Skeletal muscle cell (primary cell): ENCODE results near the gene PLA2G2A.
"Not testable (repeated sequence)": the region's sequence is repeated elsewhere in the genome, so short reads cannot be mapped to it uniquely, and the experiment has no call there.

Experiments
- DNase-seq: peaks from one replicate; pipeline ENCODE4 v3.0.0-alpha.2; 2010; ENCODE audit warnings: low read depth
- H3K4me3 ChIP-seq: 2 replicates; pipeline ENCODE4 v1.5.1; 2011; ENCODE audit warnings: low read depth, mild to moderate bottlenecking, control low read depth, low read length, moderate library complexity

The PLA2G2A gene

DNA sequence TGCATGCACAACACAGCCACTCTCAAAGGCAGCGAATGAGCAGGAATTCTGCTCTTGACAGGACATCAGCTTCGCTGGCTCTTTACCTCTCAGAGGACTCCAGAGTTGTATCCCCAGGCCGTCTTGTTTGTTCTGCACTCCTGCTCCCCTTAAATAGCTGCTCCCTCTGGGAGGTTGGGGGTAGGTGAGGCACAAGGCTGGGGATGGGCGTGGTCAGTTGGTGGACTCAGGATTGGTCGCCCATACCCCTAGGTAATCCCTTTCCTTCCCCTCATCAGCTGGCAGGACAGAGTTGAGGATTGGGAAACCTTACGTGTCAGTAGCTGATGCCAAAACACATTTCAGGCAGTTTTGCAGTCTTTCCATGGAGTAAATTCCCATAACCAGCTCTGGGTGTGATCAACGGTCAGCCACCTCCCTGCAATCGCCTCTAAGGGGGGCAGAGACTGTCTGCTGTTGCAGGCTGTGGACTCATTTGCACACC, at the start of gene PLA2G2A:
PLA2G2A (minus strand) TSS at position 125 of the 484 bp plus-strand sequence. CDS start 845 bp downstream, outside the sequence.
- no peak for DNase-seq

DNA sequence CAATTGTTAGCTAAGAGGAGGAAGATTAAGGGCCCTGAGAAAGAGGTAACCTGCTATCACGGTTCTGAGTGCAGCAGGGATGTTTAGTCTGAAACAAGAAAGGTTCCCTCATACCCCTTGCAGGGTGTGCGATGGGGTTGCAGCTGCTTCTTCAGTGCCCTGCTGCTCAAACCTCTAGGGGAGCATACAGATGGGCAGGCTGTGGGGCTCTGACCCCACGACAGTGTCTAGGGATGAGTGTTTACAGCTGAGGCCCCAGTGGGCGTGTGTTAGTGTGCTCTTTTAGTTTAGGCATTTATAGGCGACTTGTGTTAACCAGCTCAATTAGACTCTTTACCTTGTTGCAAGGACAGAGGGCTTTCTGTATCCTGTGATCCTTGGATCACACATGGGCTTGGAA, 49.3 kb upstream of the PLA2G2A start:
- no peak overlapping the region for H3K4me3 ChIP-seq
- DNase-seq = no peak

More for the DNA sequence above, at the start of gene PLA2G2A:
- no peak within 1 kb of the TSS for H3K4me3 ChIP-seq

- no peak overlapping the region for H3K4me3 ChIP-seq
- DNase-seq = no peak
These were observed 48.7 kb upstream of the PLA2G2A start for GRCh38 chr1:20028125-20028524.

DNA sequence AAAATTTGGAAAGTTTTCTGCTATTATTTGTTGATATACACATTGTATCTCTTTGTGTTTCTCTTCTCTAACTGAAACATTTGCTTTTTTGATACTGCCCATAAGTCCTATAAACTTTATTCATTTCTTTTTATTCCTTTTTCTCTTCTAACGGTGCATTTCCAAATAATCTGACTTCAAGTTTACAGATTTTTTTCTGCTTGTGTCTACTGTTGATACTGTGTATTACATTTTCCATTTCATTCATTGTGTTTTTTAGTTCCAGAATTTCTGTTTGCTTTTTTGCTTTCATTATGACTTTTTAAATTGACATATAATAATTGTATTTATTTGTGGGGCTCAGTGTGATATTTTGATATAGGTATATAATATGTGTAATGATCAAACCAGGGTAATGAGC, 38.3 kb upstream of the PLA2G2A start:
- H3K4me3 ChIP-seq = no peak overlapping the region
- DNase-seq = no peak

DNA sequence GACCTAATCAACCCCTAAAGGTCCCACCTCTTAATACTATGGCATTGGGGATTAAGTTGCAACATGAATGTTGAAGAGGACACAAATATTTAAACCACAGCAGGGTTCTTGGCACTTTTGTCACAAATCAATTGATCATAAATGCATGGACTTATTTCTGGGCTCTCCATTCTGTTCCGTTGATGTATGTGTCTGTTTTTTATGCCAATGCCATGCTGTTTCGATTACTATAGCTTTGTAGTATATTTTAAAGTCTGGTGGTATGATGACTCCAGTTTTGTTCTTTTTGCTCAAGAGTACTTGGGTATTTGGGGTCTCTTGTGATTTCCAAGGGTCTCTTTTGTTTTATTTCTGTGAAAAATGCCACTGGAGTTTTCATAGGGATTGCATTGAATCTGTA, 34.7 kb upstream of the PLA2G2A start:
- H3K4me3 ChIP-seq = no peak overlapping the region
- DNase-seq = no peak

DNA sequence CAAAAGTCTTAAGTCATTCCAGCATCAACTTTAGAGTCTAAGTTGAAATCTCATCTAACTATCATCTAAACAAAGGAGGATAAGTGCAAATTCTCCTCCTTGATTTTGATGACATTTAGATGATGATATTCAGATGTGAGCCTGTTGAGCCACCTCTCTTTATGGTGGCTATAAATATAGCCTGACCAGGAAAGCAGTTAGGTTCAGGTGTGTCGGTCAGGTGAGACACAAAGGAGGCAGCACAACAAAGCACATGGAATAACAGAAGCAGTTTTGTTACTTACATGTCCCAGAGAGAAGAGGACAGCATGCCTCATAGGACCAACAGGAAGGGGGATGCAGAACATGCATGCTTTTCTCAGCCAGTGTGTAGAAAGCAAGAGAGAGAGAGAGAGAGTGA, 30.6 kb upstream of the PLA2G2A start:
- H3K4me3 ChIP-seq = no peak overlapping the region
- no peak for DNase-seq

DNA sequence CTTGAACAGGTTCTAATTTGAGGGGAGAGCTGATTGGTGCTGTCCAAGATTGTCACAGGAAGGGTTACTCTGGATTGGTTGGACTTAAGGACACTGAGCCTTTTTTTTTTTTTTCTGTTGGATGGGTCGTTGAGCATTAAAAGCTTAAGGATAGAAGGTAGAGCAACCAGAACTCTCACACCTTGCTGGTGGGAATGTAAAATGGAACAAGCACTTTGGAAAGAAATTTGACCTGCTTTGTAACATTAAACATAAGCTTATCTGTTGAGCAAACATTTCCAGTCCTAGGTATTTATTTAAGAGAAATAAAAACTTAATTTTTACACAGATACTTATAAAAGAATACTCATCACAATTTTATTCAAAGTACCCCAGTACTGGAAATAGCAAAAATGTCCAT, 29.8 kb upstream of the PLA2G2A start:
- no peak for DNase-seq
- H3K4me3 ChIP-seq = no peak overlapping the region

- H3K4me3 ChIP-seq = no peak overlapping the region
- no peak for DNase-seq
These were observed 29.0 kb upstream of the PLA2G2A start for GRCh38 chr1:20008391-20008841.

GRCh38 chr1:19998823-19999222, 19.4 kb upstream of the PLA2G2A start:
- H3K4me3 ChIP-seq, DNase-seq: not testable (repeated sequence)

DNA sequence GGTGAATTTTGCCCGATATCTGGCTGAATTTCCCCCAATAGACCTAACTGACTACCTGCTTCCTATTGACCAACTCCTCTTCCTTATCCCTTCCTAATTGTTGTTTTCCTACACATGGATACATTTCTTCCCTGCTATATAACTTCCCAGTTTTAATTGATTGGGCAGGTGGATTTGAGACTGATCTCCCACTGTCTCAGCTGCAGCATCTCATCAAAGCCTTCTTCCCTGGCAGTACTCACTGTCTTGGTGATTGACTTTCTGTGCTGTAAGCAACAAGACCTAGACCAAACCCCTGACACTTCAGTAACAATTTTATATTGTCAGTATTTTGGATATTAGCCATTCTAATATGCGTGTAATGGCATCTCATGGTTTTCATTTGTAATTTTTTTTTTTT, 11.3 kb upstream of the PLA2G2A start:
- H3K4me3 ChIP-seq = no peak overlapping the region
- DNase-seq = no peak

DNA sequence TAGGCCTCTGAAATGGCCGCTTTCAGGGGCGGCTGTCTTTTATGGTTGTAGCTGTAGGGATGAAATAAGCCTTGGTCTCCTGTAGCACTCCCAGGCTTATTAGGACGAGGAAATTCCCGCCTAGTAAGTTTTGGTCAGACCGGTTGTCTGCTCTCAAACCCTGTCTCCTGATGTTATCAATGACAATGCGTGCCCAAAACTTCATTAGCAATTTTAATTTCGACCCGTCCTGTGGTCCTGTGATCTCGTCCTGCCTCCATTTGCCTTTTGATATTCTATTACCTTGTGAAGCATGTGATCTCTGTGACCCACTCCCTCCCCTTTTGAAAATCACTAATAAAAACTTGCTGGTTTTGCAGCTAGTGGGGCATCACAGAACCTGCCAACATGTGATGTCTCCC, 10.8 kb upstream of the PLA2G2A start:
- DNase-seq, H3K4me3 ChIP-seq: not testable (repeated sequence)

GRCh38 chr1:19988267-19989006, 9.0 kb upstream of the PLA2G2A start:
- no peak overlapping the region for H3K4me3 ChIP-seq
- no peak for DNase-seq

GRCh38 chr1:19987719-19988118, 8.3 kb upstream of the PLA2G2A start:
- no peak overlapping the region for H3K4me3 ChIP-seq
- no peak for DNase-seq

DNA sequence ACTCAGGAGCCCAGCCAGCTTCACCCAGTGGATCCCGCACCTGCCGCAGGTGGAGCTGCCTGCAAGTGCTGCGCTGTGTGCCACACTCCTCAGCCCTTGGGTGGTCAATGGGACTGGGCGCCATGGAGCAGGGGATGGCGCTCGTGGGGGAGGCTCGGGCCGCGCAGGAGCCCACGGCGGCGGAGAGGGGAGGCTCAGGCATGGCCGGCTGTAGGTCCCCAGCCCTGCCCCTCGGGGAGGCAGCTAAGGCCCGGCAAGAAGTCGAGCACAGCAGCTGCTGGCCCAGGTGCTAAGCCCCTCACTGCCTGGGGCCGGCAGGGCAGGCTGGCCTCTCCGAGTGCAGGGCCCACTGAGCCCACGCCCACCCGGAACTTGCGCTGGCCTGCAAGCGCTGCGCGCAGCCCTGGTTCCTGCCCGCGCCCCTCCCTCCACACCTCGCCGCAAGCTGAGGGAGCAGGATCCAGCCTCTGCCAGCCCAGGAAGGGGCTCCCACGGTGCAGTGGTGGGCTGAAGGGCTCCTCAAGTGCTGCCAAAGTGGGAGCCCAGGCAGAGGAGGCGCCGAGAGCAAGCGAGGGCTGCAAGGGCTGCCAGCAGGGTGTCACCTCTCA, 5.1 kb upstream of the PLA2G2A start:
- not testable (repeated sequence) for DNase-seq, H3K4me3 ChIP-seq

DNA sequence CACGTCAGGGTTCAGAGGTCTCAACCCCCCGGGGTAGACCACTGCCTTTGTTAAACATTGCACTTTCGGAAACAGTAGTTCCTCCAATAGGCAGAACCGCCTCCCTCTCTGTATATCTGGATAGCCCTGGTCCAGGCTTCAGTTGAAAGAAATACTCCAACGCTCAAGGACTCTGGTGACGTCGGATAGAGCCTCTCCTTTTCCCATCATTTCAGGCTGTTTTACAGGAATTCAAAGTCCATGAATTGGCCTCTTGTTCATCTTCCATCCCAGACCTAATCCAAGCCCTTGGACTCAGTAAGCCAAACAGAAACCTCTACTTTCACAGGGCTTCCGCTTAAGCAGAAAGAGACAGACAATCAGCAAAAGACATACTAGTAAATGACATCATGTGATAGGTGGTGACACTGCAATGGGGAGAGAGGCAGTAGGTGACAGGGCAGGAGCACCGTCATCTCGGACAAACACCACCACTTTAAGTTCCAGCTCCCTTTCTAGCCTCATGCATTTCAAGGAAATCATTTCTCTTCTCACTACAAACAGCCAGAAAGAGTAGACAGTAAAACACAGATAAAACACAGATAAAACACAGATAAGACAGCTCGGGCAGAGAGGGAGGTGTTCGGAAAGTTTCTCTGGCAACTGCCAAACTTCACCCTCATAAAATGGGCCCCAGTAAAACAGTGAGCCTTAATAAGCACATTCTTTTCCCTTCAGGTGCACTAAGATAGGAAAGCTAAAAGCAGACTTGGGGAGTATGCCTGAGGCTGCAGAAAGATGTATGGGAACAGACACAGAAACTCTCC, 2.3 kb upstream of the PLA2G2A start:
- no peak overlapping the region for H3K4me3 ChIP-seq
- no peak for DNase-seq

DNA sequence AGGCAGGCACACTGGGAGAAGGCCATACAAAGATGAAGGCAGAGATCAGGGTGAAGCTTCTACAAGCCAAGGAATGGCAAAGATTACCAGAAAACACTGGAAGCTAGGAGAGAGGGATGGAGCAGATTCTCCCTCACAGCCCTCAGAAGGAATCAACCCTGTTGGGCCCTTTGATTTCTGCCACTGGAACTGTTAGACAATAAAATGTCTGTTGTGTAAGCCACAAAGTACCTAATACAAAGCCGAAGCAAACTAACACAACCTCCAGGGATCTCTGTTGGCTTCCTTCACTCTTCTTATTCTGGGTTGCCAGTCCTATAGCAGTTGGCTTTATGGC, 1.7 kb upstream of the PLA2G2A start:
- no peak overlapping the region for H3K4me3 ChIP-seq
- no peak for DNase-seq

- DNase-seq = no peak
- no peak overlapping the region for H3K4me3 ChIP-seq
These were observed 896 bp upstream of the PLA2G2A start for GRCh38 chr1:19980314-19980713.

GRCh38 chr1:19978143-19978542, 1.3 kb downstream of the PLA2G2A start:
- no peak for DNase-seq
- H3K4me3 ChIP-seq = no peak overlapping the region

GRCh38 chr1:19976317-19977003, 3.0 kb downstream of the PLA2G2A start:
- no peak overlapping the region for H3K4me3 ChIP-seq
- no peak for DNase-seq
